Coronary artery (tissue), 2 donors: ENCODE data around the gene SIRT5.

Source experiments
- DNase-seq: peaks from one replicate; pipeline ENCODE4 v3.0.0-alpha.2; 2017; ENCODE audit warnings: low spot score
- H3K27ac ChIP-seq, 2 donors: fragments of 200-600 bp; sonication (generic); one replicate each; pipeline ENCODE4 v1.5.1; 2016 to 2019
- H3K4me3 ChIP-seq: fragments of 200-600 bp; sonication (generic); 2 replicates; pipeline ENCODE4 v1.5.1; 2016; ENCODE audit warnings: mild to moderate bottlenecking, moderate library complexity
- CTCF ChIP-seq: fragments of 200-600 bp; sonication (generic); IDR thresholded peaks from one replicate; pipeline ENCODE4 v1.5.1; 2019; ENCODE audit warnings: antibody characterized with exemption

Gene SIRT5

GRCh38 chr6:13573669-13574110, 711 bp upstream of the SIRT5 start:
- Histone ChIP-seq H3K4me3 (peak overlapping the region; percentile 79), H3K27ac (peak overlapping the region; percentile 96 to 99)
- TF ChIP-seq CTCF = no peak
- no peak for DNase-seq

GRCh38 chr6:13574149-13574570, 241 bp upstream of the SIRT5 start:
- peak; percentile 38 for TF ChIP-seq CTCF
- DNase-seq = peak; percentile 93
- peak overlapping the region; percentile 79 for H3K4me3 ChIP-seq
- H3K27ac ChIP-seq = peak overlapping the region; percentile 96 to 99

GRCh38 chr6:13575377-13575775, 975 bp downstream of the SIRT5 start:
- DNase-seq = no peak
- H3K4me3 ChIP-seq = peak overlapping the region; percentile 79
- TF ChIP-seq CTCF = peak; percentile 67
- H3K27ac ChIP-seq = peak overlapping the region; percentile 96 to 99

- H3K27ac ChIP-seq = no peak overlapping the region
These were observed 1.6 kb downstream of the SIRT5 start for GRCh38 chr6:13576017-13576416.

GRCh38 chr6:13577926-13578325, 3.5 kb downstream of the SIRT5 start:
- H3K4me3 ChIP-seq = no peak overlapping the region
- no peak for DNase-seq
- no peak overlapping the region for H3K27ac ChIP-seq
- TF ChIP-seq CTCF = no peak

More at GRCh38 chr6:13576017-13576416, 1.6 kb downstream of the SIRT5 start:
- no peak for TF ChIP-seq CTCF
- H3K4me3 ChIP-seq = no peak overlapping the region
- DNase-seq = no peak

- H3K27ac ChIP-seq = no peak overlapping the region
- H3K4me3 ChIP-seq = no peak overlapping the region
These were observed 5.5 kb downstream of the SIRT5 start for GRCh38 chr6:13579911-13580310.

More at GRCh38 chr6:13579911-13580310, 5.5 kb downstream of the SIRT5 start:
- no peak for DNase-seq
- no peak for TF ChIP-seq CTCF
